ENCODE data around the gene TNFSF8. TPM values are rescaled to one million over a fixed set of nuclear protein-coding genes. Genes with fewer than 3 reads are reported as not detected.

Gene TNFSF8
- polyA plus RNA-seq, 1 experiment = not detected

- TF ChIP-seq, protein P1, sequence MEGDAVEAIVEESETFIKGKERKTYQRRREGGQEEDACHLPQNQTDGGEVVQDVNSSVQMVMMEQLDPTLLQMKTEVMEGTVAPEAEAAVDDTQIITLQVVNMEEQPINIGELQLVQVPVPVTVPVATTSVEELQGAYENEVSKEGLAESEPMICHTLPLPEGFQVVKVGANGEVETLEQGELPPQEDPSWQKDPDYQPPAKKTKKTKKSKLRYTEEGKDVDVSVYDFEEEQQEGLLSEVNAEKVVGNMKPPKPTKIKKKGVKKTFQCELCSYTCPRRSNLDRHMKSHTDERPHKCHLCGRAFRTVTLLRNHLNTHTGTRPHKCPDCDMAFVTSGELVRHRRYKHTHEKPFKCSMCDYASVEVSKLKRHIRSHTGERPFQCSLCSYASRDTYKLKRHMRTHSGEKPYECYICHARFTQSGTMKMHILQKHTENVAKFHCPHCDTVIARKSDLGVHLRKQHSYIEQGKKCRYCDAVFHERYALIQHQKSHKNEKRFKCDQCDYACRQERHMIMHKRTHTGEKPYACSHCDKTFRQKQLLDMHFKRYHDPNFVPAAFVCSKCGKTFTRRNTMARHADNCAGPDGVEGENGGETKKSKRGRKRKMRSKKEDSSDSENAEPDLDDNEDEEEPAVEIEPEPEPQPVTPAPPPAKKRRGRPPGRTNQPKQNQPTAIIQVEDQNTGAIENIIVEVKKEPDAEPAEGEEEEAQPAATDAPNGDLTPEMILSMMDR (IDR thresholded peaks at IDR 0.05; ENCODE audit: insufficient read depth, low read depth, low read length) = no peak
- ChIA-PET CTCF (interaction anchor here (0.5 to 11.8 kb wide), 17 partner anchors 9 to 740 kb away, joined by 3 to 195 read pairs (median 5); partner anchors contain the start of genes TEX48 and TNFSF15), POLR2A (interaction anchor here (0.7 kb wide), 1 partner anchor 218 kb away, joined by 7 read pairs; no protein-coding TSS in a partner anchor)
- Histone ChIP-seq H3K36me3 (ENCODE audit: control insufficient read depth, insufficient read depth, low read length) (no peaks in the 10 kb centered on the region), H3K4me3 (ENCODE audit: low read depth, low read length) (no peak overlapping the region), H3K27me3 (ENCODE audit: control insufficient read depth, insufficient read depth, low read length) (no peaks in the 10 kb centered on the region)
- no peak for DNase-seq (ENCODE audit: low read depth)
These were observed 21.5 kb downstream of the TNFSF8 start for GRCh38 chr9:114908805-114909448.

DNA sequence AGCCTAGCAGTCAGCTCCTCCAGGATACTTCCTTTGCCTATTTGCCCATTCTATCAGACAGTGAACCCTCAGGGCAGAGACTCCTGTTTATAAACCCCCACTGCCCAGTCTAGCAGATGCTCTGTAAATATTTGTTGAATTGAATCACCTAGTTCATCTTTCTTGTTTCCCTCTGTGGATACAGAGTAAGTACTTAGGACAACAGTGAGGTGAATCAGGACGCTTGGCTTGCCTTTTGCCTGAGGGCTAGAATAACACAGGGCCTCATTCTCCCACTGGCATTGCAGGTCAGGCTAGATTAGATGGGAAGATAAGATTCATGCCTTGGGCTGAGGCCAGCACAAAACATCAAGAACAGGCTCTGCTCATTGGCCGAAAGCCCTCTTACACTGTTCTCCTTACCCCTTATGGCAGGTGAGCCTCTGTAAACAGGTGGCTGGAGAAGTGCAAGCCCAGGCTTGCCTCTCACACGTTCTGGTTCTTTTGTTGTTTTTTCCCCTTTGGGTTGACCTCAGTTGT lies 22.2 kb downstream of the TNFSF8 start:
- Histone ChIP-seq H3K36me3 (ENCODE audit: control insufficient read depth, insufficient read depth, low read length) (no peaks in the 10 kb centered on the region), H3K4me3 (ENCODE audit: low read depth, low read length) (no peak overlapping the region), H3K27me3 (ENCODE audit: control insufficient read depth, insufficient read depth, low read length) (no peaks in the 10 kb centered on the region)
- TF ChIP-seq, protein P1 (IDR thresholded peaks at IDR 0.05; ENCODE audit: insufficient read depth, low read depth, low read length) = no peak
- ChIA-PET CTCF (interaction anchor here (0.6 to 11.8 kb wide), 18 partner anchors 13 to 741 kb away, joined by 3 to 195 read pairs (median 6); partner anchors contain the start of gene TEX48), POLR2A (interaction anchor here (0.7 kb wide), 2 partner anchors 217 to 1783 kb away, joined by 3 to 7 read pairs; no protein-coding TSS in a partner anchor)
- peak; percentile 77 for DNase-seq (ENCODE audit: low read depth)

GRCh38 chr9:114906922-114907571 lies 23.3 kb downstream of the TNFSF8 start:
- no peaks in the 10 kb centered on the region for H3K36me3 ChIP-seq (ENCODE audit: control insufficient read depth, insufficient read depth, low read length)
- no peak overlapping the region for H3K4me3 ChIP-seq (ENCODE audit: low read depth, low read length)
- POLR2A ChIA-PET = no interaction called here
- DNase-seq (ENCODE audit: low read depth) = no peak
- H3K27me3 ChIP-seq (ENCODE audit: control insufficient read depth, insufficient read depth, low read length) = no peaks in the 10 kb centered on the region
- TF ChIP-seq, protein P1 (IDR thresholded peaks at IDR 0.05; ENCODE audit: insufficient read depth, low read depth, low read length) = peak; percentile 75
- CTCF ChIA-PET = interaction anchor here (0.7 to 11.8 kb wide), 32 partner anchors 8 to 253 kb away, joined by 3 to 195 read pairs (median 4); partner anchors contain the start of gene TEX48

DNA sequence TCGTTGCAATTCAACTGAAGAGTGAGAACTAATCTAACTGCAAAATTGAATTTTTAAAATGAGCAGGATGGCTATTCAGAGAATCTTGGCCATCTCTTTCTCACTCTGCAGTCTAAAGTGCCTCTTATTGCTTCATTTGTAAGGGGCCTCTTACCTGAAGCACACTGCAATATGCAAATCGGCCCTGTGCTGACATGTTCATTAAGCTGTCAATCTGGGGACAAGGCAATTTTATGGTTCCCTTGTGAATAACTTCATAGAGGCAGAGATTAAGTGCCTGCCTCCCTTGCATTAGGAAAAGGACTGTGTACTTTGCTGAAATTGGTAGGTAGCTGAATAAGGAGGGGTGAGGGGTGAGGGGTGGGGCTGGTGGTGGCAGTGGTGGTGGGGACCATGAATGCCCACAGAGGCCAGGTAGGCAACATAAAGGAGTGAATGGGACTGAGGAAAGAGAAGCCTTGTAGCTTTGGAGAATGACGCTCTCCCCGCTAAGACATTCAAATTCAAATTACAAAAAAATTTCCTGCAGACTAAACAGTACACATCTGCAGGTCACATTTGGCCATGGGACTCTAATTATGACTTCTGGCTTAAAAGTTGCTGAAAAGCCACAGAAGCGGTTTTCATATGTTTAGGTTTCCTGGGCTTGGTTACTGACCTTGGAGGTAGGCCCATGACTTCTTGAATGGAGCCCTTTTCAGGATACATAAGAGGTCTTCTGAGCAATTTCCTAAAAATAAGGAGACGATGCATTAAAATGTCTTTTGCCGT lies 25.0 kb downstream of the TNFSF8 start:
- Histone ChIP-seq H3K27me3 (ENCODE audit: control insufficient read depth, insufficient read depth, low read length) (no peaks in the 10 kb centered on the region), H3K36me3 (ENCODE audit: control insufficient read depth, insufficient read depth, low read length) (no peaks in the 10 kb centered on the region), H3K4me3 (ENCODE audit: low read depth, low read length) (no peak overlapping the region)
- TF ChIP-seq, protein P1 (IDR thresholded peaks at IDR 0.05; ENCODE audit: insufficient read depth, low read depth, low read length) = no peak
- DNase-seq (ENCODE audit: low read depth) = no peak
- ChIA-PET POLR2A (interaction anchor here (1.2 kb wide), 1 partner anchor 11 kb away, joined by 4 read pairs; no protein-coding TSS in a partner anchor), CTCF (interaction anchor here (0.7 to 11.8 kb wide), 11 partner anchors 10 to 252 kb away, joined by 3 to 195 read pairs (median 6); partner anchors contain the start of gene TEX48)

Data from BJ (cell line).